ENCODE results near the gene TYK2.
"Not testable (repeated sequence)": the region's sequence is repeated elsewhere in the genome, so short reads cannot be mapped to it uniquely, and the experiment has no call there.

Gene TYK2

GRCh38 chr19:10380313-10381102 is at the start of gene TYK2:
Gene TYK2 (minus strand): TSS chr19:10380572. CDS start chr19:10378406, 2,166 bp downstream.
- DNase-seq (ENCODE audit: low read depth in 2 of 2) = peak; percentile 91 to 95

GRCh38 chr19:10428996-10429381 is 48.6 kb upstream of the TYK2 start:
- DNase-seq (ENCODE audit: low read depth in 2 of 2) = no peak

GRCh38 chr19:10427169-10427568 is 46.8 kb upstream of the TYK2 start:
- DNase-seq (ENCODE audit: low read depth in 2 of 2) = no peak

GRCh38 chr19:10424011-10424637 is 43.8 kb upstream of the TYK2 start:
- peak in 1 of 2 donors; percentile 65 for DNase-seq (ENCODE audit: low read depth in 2 of 2)

GRCh38 chr19:10422846-10423245 is 42.5 kb upstream of the TYK2 start:
- DNase-seq (ENCODE audit: low read depth in 2 of 2) = no peak

- DNase-seq (ENCODE audit: low read depth in 2 of 2) = no peak
These were observed 41.7 kb upstream of the TYK2 start for GRCh38 chr19:10422046-10422461.

- no peak for DNase-seq (ENCODE audit: low read depth in 2 of 2)
These were observed 41.1 kb upstream of the TYK2 start for GRCh38 chr19:10421240-10422045.

GRCh38 chr19:10420444-10421239 is 40.3 kb upstream of the TYK2 start, which contains the start of gene PDE4A:
Gene PDE4A (plus strand): TSS chr19:10420538. CDS start chr19:10420765, 227 bp downstream.
- DNase-seq (ENCODE audit: low read depth in 2 of 2) = peak in 1 of 2 donors; percentile 50

GRCh38 chr19:10419646-10420443 is 39.5 kb upstream of the TYK2 start:
- no peak for DNase-seq (ENCODE audit: low read depth in 2 of 2)

GRCh38 chr19:10419200-10419645 is 38.9 kb upstream of the TYK2 start:
- no peak for DNase-seq (ENCODE audit: low read depth in 2 of 2)

- DNase-seq (ENCODE audit: low read depth in 2 of 2) = no peak
These were observed 38.3 kb upstream of the TYK2 start for GRCh38 chr19:10418485-10419199.

GRCh38 chr19:10418235-10418484 is 37.8 kb upstream of the TYK2 start:
- DNase-seq (ENCODE audit: low read depth in 2 of 2) = no peak

- DNase-seq (ENCODE audit: low read depth in 2 of 2) = no peak
These were observed 37.3 kb upstream of the TYK2 start for GRCh38 chr19:10417541-10418234.

- peak; percentile 89 to 90 for DNase-seq (ENCODE audit: low read depth in 2 of 2)
These were observed 36.2 kb upstream of the TYK2 start for GRCh38 chr19:10416380-10417257.

GRCh38 chr19:10416083-10416379 is 35.7 kb upstream of the TYK2 start:
- no peak for DNase-seq (ENCODE audit: low read depth in 2 of 2)

- DNase-seq (ENCODE audit: low read depth in 2 of 2) = no peak
These were observed 32.0 kb upstream of the TYK2 start for GRCh38 chr19:10412257-10412977.

- DNase-seq (ENCODE audit: low read depth in 2 of 2) = not testable (repeated sequence)
These were observed 30.9 kb upstream of the TYK2 start for GRCh38 chr19:10411224-10411623.
